Measurements from ENCODE around the gene IRAK2. TPM values are rescaled to one million over a fixed set of nuclear protein-coding genes. Genes with fewer than 3 reads are reported as not detected.

The IRAK2 gene
- total RNA-seq, 6 donors from 2014 or later = 3.1 to 10.2 (median 7.1) TPM

DNA sequence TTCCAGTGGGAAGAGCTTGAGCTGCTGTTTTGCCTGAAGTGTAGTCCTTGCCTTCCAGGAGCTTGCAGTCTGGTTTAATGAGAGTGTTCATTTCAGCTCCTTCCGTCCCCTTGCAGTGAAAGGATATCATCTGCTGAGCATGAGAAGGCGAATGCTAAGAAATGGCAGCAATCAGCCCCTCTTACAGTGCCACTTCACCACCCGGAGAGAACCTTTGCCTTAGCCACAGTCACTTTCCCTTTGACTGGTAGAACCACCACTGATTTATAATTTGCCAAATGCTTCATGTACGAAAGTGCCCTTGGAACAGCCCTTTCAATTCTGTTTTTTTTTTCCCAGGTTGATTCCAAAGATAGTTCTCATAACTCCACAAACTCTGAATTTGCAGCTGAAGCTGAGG lies 95.1 kb downstream of the IRAK2 start:
- ATAC-seq (ENCODE audit: low FRiP score in 2 of 2) = no peak
- H3K27ac ChIP-seq = no peak overlapping the region
- TF ChIP-seq, protein P1, sequence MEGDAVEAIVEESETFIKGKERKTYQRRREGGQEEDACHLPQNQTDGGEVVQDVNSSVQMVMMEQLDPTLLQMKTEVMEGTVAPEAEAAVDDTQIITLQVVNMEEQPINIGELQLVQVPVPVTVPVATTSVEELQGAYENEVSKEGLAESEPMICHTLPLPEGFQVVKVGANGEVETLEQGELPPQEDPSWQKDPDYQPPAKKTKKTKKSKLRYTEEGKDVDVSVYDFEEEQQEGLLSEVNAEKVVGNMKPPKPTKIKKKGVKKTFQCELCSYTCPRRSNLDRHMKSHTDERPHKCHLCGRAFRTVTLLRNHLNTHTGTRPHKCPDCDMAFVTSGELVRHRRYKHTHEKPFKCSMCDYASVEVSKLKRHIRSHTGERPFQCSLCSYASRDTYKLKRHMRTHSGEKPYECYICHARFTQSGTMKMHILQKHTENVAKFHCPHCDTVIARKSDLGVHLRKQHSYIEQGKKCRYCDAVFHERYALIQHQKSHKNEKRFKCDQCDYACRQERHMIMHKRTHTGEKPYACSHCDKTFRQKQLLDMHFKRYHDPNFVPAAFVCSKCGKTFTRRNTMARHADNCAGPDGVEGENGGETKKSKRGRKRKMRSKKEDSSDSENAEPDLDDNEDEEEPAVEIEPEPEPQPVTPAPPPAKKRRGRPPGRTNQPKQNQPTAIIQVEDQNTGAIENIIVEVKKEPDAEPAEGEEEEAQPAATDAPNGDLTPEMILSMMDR (IDR thresholded peaks at IDR 0.05) = no peak
- TF ChIP-seq POLR2A (IDR thresholded peaks at IDR 0.05) (no peak), POLR2AphosphoS5 (IDR thresholded peaks at IDR 0.05) (no peak), EP300 (IDR thresholded peaks at IDR 0.05) (no peak)
- peaks cover 11 to 61% (median 42%) of the 10 kb centered on the region in 4 donors for H3K36me3 ChIP-seq
- no peak overlapping the region for H3K4me3 ChIP-seq
- H3K27me3 ChIP-seq = no peaks in the 10 kb centered on the region
- no peaks in the 10 kb centered on the region for H3K9me3 ChIP-seq
- no peak for DNase-seq
- 85 to 90% methylated on average over 4 of the region's 4 CpGs for WGBS, 2 donors
- H3K4me1 ChIP-seq = peaks cover 5 to 20% (median 8%) of the 10 kb centered on the region in 4 donors

DNA sequence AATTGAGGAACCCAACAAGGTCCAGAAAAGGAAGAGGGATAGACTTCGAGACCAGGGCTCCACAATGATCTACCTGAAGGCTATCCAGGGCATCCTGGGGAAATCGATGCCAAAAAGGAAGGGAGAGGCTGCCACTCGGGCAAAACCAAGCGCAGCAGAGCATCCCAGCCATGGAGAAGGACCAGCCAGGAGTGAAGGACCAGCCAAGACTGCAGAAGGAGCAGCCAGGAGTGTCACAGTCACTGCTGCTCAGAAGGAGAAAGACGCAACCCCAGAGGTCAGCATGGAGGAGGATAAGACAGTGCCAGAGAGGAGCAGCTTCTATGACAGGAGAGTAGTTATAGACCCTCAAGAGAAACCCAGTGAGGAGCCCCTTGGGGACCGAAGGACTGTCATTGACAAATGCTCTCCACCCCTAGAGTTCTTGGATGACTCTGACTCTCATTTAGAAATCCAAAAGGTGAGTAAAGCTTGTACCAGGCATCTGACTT lies 95.5 kb downstream of the IRAK2 start:
- Histone ChIP-seq H3K27me3 (no peaks in the 10 kb centered on the region), H3K4me3 (no peak overlapping the region), H3K4me1 (peaks cover 4 to 15% (median 7%) of the 10 kb centered on the region in 4 donors), H3K9me3 (no peaks in the 10 kb centered on the region), H3K27ac (no peak overlapping the region), H3K36me3 (peaks cover 10 to 56% (median 42%) of the 10 kb centered on the region in 4 donors)
- WGBS, 2 donors = 91 to 94% methylated on average over 6 of the region's 6 CpGs
- no peak for ATAC-seq (ENCODE audit: low FRiP score in 2 of 2)
- TF ChIP-seq POLR2AphosphoS5 (IDR thresholded peaks at IDR 0.05) = no peak
- TF ChIP-seq, protein P1 (IDR thresholded peaks at IDR 0.05) = no peak
- no peak for TF ChIP-seq EP300 (IDR thresholded peaks at IDR 0.05)
- TF ChIP-seq POLR2A (IDR thresholded peaks at IDR 0.05) = no peak
- no peak for DNase-seq

DNA sequence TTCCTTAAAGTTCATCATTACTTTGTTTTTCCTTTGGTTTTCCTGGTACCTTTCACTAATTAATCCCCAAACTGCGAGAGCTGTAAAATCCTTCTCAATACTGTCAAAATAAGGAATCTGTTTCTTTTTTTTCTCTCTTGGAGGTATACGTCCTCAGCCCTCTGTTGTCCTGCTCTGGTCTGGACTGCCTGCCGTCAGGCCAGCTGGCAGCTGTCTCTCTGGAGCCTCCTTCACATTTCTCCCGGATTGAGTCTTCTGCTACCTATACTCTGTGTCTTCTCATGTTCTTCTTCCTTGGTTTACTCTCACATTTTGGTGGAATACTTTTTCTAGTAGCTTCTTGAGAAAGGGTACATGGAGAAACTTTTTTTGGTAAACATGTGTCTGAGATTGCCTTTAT lies 97.3 kb downstream of the IRAK2 start:
- WGBS, 2 donors = 83 to 85% methylated on average over 4 of the region's 4 CpGs
- H3K9me3 ChIP-seq = no peaks in the 10 kb centered on the region
- no peak overlapping the region for H3K27ac ChIP-seq
- TF ChIP-seq POLR2A (IDR thresholded peaks at IDR 0.05) (no peak), EP300 (IDR thresholded peaks at IDR 0.05) (no peak), POLR2AphosphoS5 (IDR thresholded peaks at IDR 0.05) (no peak)
- TF ChIP-seq, protein P1 (IDR thresholded peaks at IDR 0.05) = no peak
- no peak overlapping the region for H3K4me3 ChIP-seq
- H3K36me3 ChIP-seq = peaks cover 8 to 45% (median 32%) of the 10 kb centered on the region in 4 donors
- DNase-seq (no peak), ATAC-seq (ENCODE audit: low FRiP score in 2 of 2) (no peak)
- peaks cover 4 to 14% (median 7%) of the 10 kb centered on the region in 4 donors for H3K4me1 ChIP-seq
- H3K27me3 ChIP-seq = no peaks in the 10 kb centered on the region

DNA sequence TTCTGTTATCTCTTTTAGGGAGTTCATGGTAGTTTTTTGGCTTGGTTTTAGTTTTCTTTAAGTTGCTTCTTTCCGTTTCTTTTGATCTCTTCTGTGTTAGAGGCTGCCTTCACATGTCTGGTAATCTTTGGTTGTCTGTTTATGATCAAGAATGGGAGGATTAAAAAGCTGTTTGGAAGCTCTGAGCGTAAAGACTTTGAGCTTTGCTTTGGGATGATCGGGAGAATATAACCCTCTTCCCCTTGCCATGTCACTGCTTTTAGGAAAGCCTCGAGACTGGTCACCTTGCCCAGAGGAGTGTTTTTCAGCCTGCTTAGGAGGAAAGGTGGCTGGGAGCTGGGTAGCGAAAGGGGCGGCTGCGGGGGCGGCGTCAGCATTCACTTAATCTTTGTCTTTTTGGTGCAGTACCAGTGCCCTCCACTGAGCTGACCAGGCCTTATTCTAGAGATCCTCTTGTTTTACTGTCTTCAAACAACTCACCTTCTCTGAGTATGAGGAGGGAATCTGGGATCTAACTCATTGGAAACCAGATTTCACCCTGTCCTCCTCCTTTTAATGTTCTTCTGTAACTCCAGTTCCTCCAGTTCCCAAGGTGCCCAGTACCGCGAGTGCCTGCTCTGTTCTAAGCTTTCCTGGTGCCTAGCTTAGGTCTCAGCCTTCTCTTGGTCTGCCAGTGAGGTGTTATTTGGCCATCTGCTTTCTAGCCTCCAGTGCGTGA lies 99.1 kb downstream of the IRAK2 start:
- DNase-seq (peak in 1 of 2 donors; percentile 80), ATAC-seq (ENCODE audit: low FRiP score in 2 of 2) (peak in 1 of 2 donors; percentile 73)
- no peak for TF ChIP-seq POLR2A (IDR thresholded peaks at IDR 0.05)
- no peak for TF ChIP-seq EP300 (IDR thresholded peaks at IDR 0.05)
- TF ChIP-seq, protein P1 (IDR thresholded peaks at IDR 0.05) = peak; percentile 24 to 45 (median 30)

More for the DNA sequence above, 99.1 kb downstream of the IRAK2 start:
- Histone ChIP-seq H3K9me3 (no peaks in the 10 kb centered on the region), H3K27me3 (no peaks in the 10 kb centered on the region), H3K4me3 (no peak overlapping the region), H3K4me1 (peaks cover 4 to 22% (median 7%) of the 10 kb centered on the region in 4 donors), H3K36me3 (peaks cover 8 to 47% (median 32%) of the 10 kb centered on the region in 4 donors), H3K27ac (peak overlapping the region in 1 of 4 donors; percentile 14)
- 52 to 57% methylated on average over 12 of the region's 12 CpGs for WGBS, 2 donors
